A549 (cell line): Measurements from ENCODE around the gene LMX1B.

Source experiments
- CHD2 ChIP-seq: fragments of 150-350 bp; IDR thresholded peaks from 2 replicates; pipeline ENCODE4 v1.6.1; 2014; ENCODE audit warnings: low read length; ENCODE audit not compliant: partially characterized antibody
- CTCF ChIP-seq: fragments of >200 bp; sonication (Bioruptor Twin); formaldehyde crosslinking; IDR thresholded peaks from 3 replicates; pipeline ENCODE4 v1.5.1; 2016
- EHMT2 ChIP-seq: fragments of 200-600 bp; sonication (generic); IDR thresholded peaks from 2 replicates; pipeline ENCODE4 v1.6.1; 2016; ENCODE audit warnings: antibody characterized with exemption, low read depth, mild to moderate bottlenecking, moderate library complexity
- JUN ChIP-seq, 2 experiments: fragments of >200 bp; sonication (Bioruptor Twin); formaldehyde crosslinking; IDR thresholded peaks; 2 replicates in 1 of 2; 3 replicates in 1 of 2; pipeline ENCODE4 v1.6.1; 2016 to 2017
- MAX ChIP-seq: IDR thresholded peaks from 2 replicates; pipeline ENCODE4 v1.6.1; 2012
- POLR2A ChIP-seq: IDR thresholded peaks from 2 replicates; pipeline ENCODE4 v1.6.1; 2012; ENCODE audit warnings: mild to moderate bottlenecking, low read length
- RAD21 ChIP-seq, 2 experiments: fragments of >200 bp in 1 of 2; sonication (Bioruptor Twin) in 1 of 2; formaldehyde crosslinking in 1 of 2; IDR thresholded peaks in 1 of 2; conservative IDR thresholded peaks in 1 of 2; 2 replicates in 1 of 2; 3 replicates in 1 of 2; pipeline ENCODE4 v1.6.1; 2012 to 2018; ENCODE audit warnings: inconsistent platforms in 1 of 2
- RNF2 ChIP-seq: fragments of 200-600 bp; sonication (generic); IDR thresholded peaks from 2 replicates; pipeline ENCODE4 v1.6.1; 2016; ENCODE audit warnings: low read depth, mild to moderate bottlenecking, antibody characterized with exemption, moderate library complexity, borderline replicate concordance
- SMC3 ChIP-seq: fragments of >200 bp; sonication (Bioruptor Twin); formaldehyde crosslinking; IDR thresholded peaks from 3 replicates; pipeline ENCODE4 v1.6.1; 2018; ENCODE audit warnings: inconsistent platforms
- SREBF2 ChIP-seq: fragments of 450-650 bp; IDR thresholded peaks from 2 replicates; pipeline ENCODE4 v1.6.1; 2014; ENCODE audit warnings: mild to moderate bottlenecking, moderate library complexity
- ZNF302 ChIP-seq: fragments of 250-450 bp; sonication (Bioruptor Pico); IDR thresholded peaks from 2 replicates; pipeline ENCODE4 v1.9.0; 2021; ENCODE audit warnings: inconsistent platforms, mild to moderate bottlenecking, moderate library complexity

- TF ChIP-seq CTCF (no peak), EHMT2 (no peak), CHD2 (no peak), MAX (no peak), SREBF2 (no peak), POLR2A (no peak), SMC3 (no peak), JUN (IDR thresholded peaks at IDR 0.05) (no peak), RAD21 (conservative IDR thresholded peaks at IDR 0.05 in 1 of 2, IDR thresholded peaks at IDR 0.05 in 1 of 2) (no peak), RNF2 (no peak), ZNF302 (CRISPR knock-in tag) (no peak)
Measured at GRCh38 chr9:126607086-126607485, 6.6 kb upstream of the LMX1B start.
